Sciatic nerve (tissue), 2 donors: ENCODE results near the gene COG2. TPM values are rescaled to one million over a fixed set of nuclear protein-coding genes. Genes with fewer than 3 reads are reported as not detected.

ENCODE experiments used
- ATAC-seq: fragments of 200-7000 bp; cut with Tn5 transposase; one replicate; pipeline ENCODE4 v1.9.1; 2020; ENCODE audit warnings: mild to moderate bottlenecking, moderate library complexity
- DNase-seq: peaks from one replicate; pipeline ENCODE4 v3.0.0-alpha.2; 2020; ENCODE audit warnings: low spot score
- intact Hi-C: fragments of 100-400 bp; cut with DNase I; formaldehyde crosslinking; loops from one replicate; pipeline ENCODE4 v1.14.2; 2022
- total RNA-seq: library from RNA; stranded (reverse); fragmentation: NEBNext Ultra II Directional; extraction: Animal tissue kit (Norgen Biotek cat#: 25700); gene quantifications from one replicate; pipeline ENCODE4 v1.2.1, GENCODE V29; 2021
- donor health status: DM: no; HTN: no; CAD: no.
- donor health status: DM: no; HTN: no; CAD: no.

Gene COG2
- total RNA-seq, 1 donor from 2014 or later, result 21.2 TPM

DNA sequence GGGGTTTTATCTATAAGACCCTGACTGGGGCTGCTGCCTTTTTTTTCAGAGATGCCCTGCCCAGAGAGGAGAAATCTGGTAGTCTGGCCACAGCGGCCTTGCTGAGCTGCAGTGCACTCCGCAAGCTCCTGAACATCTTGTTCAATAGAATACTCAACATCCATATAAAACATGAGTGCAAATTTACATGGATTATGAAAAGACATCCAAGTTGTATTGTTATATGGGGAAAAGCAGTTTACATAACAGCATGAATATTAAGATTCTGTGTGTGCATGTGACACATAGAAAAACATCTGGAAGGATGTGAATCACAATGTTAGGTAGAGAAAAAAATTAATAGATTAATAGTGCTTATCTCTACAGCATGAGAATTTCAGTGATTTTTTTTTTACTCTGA, 16.4 kb downstream of the COG2 start:
- intact Hi-C loops, result no loop called here
- no peak for ATAC-seq

DNA sequence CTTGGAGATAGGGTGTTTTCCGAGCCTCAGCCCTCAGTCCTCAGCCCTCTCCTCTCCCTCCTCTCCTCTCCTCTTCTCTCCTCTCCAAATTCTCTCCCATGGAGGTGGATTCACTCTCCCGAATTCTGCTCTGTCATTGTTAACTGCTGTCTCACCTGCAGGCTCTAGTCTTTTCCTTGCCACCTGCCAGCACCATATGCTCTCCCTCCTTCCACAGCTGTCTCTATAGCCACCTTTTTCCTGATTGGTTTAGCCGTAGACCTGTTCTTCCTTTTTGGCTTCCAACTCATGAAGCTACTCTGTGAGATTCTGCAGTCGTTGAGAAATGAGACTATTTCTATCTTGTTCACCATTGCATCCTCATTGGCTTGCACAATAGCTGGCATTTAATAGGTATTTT, 19.7 kb downstream of the COG2 start:
- no peak for ATAC-seq
- intact Hi-C loops, result no loop called here
- DNase-seq, result no peak

More for the DNA sequence above, 16.4 kb downstream of the COG2 start:
- DNase-seq, result no peak

DNA sequence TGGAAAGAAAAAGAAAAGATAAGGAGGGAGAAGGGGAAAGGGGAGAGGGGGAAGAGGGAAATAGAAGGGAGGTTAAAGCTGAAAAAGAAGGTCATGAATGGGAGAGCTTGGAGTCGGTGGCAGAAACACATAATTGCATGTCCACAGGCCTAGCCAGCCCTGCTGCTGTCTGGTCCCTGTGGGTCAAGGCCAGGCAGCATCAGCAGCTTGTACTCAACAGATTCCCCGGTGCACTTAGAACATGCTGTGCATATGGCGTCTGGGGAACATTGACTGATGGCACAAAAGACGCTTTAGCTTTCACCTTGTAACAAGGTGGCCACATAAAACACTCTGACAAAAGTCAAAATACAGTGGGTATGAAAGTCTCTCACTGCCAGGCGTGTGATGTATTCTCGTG, 25.9 kb downstream of the COG2 start:
- DNase-seq (no peak), ATAC-seq (no peak)
- intact Hi-C loops, result no loop called here

GRCh38 chr1:230669543-230669942, 27.3 kb downstream of the COG2 start:
- no peak for DNase-seq
- no peak for ATAC-seq
- intact Hi-C loops, result no loop called here

DNA sequence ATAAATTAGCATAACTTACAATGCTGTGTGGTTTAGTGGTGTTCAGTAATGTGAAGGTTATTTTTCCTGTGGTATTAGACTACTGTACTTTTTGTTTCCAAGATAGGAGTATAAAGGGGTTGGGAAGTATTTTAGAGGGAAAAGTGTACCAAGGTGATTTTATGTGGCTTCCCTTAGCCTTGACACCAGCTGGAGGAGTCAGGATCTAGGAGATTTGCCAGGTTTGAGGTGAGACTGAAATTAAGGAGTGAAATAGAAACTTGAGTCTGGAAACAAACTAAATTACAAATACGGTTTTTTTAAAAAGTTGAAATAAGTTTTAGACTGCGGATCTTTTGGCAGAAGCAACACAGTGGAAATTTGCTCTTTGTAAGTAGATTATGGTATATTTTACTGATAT, 32.3 kb downstream of the COG2 start:
- DNase-seq (no peak), ATAC-seq (no peak)
- intact Hi-C loops, result no loop called here

DNA sequence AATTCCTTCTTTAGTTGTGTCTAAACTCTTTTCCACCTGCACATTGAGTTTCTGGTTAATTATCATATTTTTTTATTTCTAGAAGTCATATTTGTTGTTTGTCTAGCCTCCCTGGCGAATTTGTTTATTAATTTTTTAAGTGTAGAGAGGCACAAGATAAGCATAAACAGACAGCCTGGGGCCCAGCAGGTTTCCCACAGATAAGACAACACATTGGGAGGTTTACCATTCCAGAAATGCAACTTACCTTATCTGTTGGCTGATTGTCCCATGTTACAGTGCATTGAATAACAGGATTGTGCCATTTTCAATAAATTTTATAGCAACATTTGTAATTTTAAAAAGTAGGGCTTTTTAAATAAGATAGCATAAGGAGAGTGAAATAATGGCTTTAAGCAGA, 34.9 kb downstream of the COG2 start:
- ATAC-seq, result no peak
- intact Hi-C loops, result no loop called here
- no peak for DNase-seq

GRCh38 chr1:230679192-230679591, 36.9 kb downstream of the COG2 start:
- ATAC-seq (no peak), DNase-seq (no peak)
- intact Hi-C loops, result no loop called here

- ATAC-seq (no peak), DNase-seq (no peak)
- intact Hi-C loops, result no loop called here
These were observed 37.5 kb downstream of the COG2 start for GRCh38 chr1:230679825-230680224.

DNA sequence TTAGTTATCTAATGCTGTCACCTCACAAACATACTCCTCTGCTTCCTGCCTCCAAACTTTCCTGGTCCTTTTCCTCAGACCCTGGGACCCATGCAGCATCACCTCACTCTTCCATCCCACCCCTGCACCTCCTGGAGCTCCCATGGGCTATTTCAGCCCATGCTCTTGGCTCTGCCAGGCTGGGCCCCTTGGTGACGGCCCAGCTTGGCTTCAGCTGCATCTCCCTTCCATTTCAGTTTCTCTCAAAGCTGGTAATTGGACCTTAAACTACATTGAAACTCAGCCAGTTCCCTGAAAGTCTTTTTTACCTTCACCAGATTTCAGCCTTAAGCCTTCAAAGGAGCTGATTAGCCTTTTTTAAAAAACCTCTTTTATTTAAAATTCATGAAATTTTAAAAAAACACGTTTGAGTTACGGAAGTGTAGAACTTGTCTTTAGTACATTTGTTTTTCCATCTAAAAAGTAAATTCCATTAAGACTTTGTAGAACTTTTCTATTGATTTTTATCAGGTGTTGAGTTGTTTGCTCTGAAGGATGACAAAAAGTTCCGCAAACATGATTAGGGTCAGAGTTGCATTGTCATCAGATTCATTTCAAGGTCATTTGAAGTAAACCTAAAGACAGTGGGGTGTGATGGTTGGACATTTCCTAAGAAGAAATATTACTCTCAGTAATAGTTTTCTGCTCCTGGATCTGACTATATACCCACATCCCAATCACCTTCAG, 38.2 kb downstream of the COG2 start:
- intact Hi-C loops, result no loop called here
- ATAC-seq (no peak), DNase-seq (no peak)

- DNase-seq (no peak), ATAC-seq (peak; percentile 52)
- intact Hi-C loops, result no loop called here
These were observed 39.3 kb downstream of the COG2 start for GRCh38 chr1:230681599-230681998.

DNA sequence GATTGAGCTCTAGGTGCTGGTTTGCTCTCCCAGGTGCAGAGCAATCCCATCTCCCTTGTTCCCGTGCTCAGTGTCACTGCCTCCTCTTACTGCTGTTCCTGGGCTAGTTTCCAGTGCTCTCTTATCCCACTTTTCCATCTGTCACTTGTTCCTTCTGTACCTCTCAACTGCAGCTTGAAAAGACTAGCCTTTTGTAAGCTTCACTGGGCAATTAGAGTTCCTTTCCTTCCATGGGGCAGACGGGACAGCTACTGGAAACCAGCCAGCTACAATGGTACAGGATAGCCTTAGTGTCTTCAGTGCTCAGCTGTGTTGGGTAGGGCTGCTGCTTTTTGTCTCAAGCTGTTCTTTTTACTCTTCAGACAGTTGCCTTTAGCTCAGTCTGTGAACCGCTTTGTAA, 40.0 kb downstream of the COG2 start:
- ATAC-seq (no peak), DNase-seq (no peak)
- intact Hi-C loops, result no loop called here

DNA sequence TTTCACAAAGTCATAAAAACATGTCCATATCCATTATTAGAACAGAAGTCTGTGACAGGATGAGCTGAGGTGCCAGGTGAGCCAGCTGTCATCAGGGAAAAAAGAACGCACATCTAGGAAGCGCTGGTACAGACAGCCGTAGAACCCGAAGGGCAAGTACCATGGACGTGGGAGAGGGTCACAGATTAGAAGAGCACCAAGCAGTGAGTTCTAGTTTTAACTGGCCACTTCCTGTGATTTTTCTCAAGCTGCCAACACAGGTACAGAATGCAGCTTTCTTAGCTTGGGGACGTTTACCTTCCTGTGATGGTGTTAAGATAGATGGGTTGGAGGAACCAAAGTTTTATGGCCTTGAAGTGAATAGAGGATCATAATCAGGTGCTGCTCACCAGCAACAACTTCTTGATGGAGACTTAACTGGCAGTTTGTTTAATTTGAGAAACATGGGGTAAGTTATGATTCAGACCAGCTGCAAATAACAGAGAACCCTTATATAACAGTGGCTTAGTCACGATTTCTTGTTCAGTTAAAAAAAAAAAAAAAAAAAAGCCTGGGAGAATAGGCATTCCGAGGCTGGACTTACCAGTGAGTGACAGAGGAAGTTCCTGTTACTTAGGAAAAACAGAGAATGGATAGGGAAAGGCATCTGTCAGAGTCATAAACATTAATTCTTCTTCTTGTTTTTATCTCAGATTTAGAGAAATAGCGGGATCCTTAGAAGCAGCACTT, 40.8 kb downstream of the COG2 start:
- intact Hi-C loops, result no loop called here
- DNase-seq, result no peak
- ATAC-seq, result no peak

DNA sequence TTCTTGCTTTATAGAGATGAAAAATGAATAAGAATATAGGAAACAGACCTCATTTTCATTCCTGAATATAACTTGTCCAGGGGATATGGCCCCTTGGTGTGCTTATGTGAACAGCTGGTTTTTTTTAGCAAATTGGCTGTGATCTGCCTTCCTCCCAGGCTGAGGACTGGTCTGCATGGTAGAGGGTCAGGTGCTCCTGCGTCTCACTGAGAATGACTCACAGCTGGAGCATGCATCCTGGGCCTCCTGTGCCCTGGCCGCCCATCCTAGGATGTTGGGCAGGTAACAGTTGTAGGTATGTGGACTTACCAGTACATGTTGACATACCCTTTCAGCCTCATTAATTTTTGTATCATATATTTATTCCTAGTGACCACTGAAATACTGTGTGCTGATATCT, 41.9 kb downstream of the COG2 start:
- intact Hi-C loops, result no loop called here
- DNase-seq (no peak), ATAC-seq (no peak)

DNA sequence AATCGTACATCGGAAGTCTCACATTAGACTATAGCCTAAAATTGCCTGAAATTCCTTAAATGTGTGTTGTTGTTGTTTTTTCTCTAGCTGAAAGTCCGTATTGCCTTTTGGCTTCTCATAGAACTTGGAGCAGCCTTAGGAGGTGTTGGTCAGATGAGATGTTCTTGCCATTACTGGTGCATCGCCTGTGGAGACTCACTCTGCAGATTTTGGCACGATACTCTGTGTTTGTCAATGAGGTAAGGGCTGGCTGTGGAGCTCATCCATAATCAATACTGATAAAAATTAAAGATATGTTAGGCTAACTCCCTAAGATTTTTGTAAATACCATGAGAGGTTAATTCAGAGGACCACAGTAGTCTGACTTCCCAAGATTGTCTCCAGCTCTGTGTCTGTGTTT, 42.7 kb downstream of the COG2 start:
- intact Hi-C loops, result no loop called here
- no peak for DNase-seq
- ATAC-seq, result no peak

GRCh38 chr1:230686747-230687146, 44.5 kb downstream of the COG2 start:
- DNase-seq (no peak), ATAC-seq (no peak)
- intact Hi-C loops, result no loop called here

DNA sequence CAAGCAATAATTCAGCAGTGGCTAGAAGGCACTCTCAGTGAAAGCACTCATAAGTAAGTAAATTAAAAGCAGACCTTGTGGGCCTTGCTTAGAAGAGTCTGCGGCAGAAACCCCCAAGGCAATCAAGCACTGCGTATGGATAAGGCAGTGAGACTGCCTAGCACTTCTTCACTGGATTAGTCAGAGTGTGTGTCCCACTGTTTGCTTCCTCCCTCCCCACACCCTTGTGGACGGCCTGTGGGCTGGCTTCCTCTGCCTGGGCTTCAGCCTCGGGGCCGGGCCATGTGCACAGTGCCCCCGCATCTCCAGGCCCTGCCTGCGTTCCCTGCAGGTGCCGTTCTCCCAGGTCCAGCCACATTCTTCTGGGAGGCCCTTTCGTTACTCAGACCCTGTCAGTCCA, 47.8 kb downstream of the COG2 start:
- ATAC-seq, result no peak
- no peak for DNase-seq
- intact Hi-C loops, result no loop called here

GRCh38 chr1:230691615-230692014, 49.3 kb downstream of the COG2 start:
- intact Hi-C loops, result no loop called here
- ATAC-seq (no peak), DNase-seq (no peak)

- DNase-seq, result no peak
- intact Hi-C loops, result no loop called here
- ATAC-seq, result peak; percentile 63
These were observed 50.9 kb downstream of the COG2 start for GRCh38 chr1:230693221-230693620.

GRCh38 chr1:230693777-230694176, 51.5 kb downstream of the COG2 start:
- intact Hi-C loops, result no loop called here
- DNase-seq (no peak), ATAC-seq (no peak)

GRCh38 chr1:230694464-230694863, 52.2 kb downstream of the COG2 start:
- intact Hi-C loops, result no loop called here
- no peak for DNase-seq
- peak; percentile 18 for ATAC-seq

DNA sequence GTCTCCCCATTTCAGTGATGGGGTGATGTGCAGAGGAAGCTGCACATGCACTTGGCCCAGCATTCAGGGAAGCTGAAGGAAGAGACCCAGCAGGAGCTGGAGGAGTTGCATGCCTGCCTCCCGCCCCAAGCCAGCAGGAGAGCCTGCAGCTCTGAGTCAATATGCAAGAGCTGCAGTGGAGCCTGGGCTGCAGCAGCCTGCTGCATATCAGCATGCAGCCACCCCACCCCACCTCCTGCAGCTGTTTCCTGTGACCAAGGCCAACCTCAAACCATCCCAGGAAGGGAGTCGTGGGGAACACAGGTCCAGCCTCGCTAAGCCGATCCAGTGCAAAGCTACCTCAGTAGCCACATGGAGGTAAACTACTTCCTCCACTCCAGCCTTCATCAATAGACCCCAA, 52.7 kb downstream of the COG2 start:
- ATAC-seq (no peak), DNase-seq (no peak)
- intact Hi-C loops, result loop anchor here (5.0 kb wide), 1 partner anchor 1502 kb away; no protein-coding TSS in a partner anchor
